Measurements from ENCODE around the gene CHD9. TPM values are rescaled to one million over a fixed set of nuclear protein-coding genes. Genes with fewer than 3 reads are reported as not detected.
A peak's percentile ranks its signal among the peaks of the same experiment; 100 is the strongest.
"Not testable (repeated sequence)": the region's sequence is repeated elsewhere in the genome, so short reads cannot be mapped to it uniquely, and the experiment has no call there.

CHD9 gene
- total RNA-seq, 1 experiment from 2014 or later, result 15.2 TPM

- peak; percentile 40 for DNase-seq (ENCODE audit: low spot score)
Observed at GRCh38 chr16:53048139-53048915, 6.5 kb upstream of the CHD9 start.

GRCh38 chr16:53051255-53051654, 3.5 kb upstream of the CHD9 start:
- DNase-seq (ENCODE audit: low spot score), result not testable (repeated sequence)

GRCh38 chr16:53052519-53053501, 2.0 kb upstream of the CHD9 start, which contains the start of gene CHD9NB:
Gene CHD9NB, minus strand, starts transcription at chr16:53052897. Its CDS starts 8,739 bp downstream, at chr16:53044158.
- peak; percentile 74 for DNase-seq (ENCODE audit: low spot score)

- no peak for DNase-seq (ENCODE audit: low spot score)
Observed at GRCh38 chr16:53053967-53054669, 673 bp upstream of the CHD9 start.

GRCh38 chr16:53055541-53056391, 975 bp downstream of the CHD9 start:
- DNase-seq (ENCODE audit: low spot score), result peak; percentile 68

GRCh38 chr16:53056392-53056881, 1.6 kb downstream of the CHD9 start:
- no peak for DNase-seq (ENCODE audit: low spot score)

GRCh38 chr16:53057658-53058057, 2.9 kb downstream of the CHD9 start:
- DNase-seq (ENCODE audit: low spot score), result no peak

- no peak for DNase-seq (ENCODE audit: low spot score)
Observed at GRCh38 chr16:53058441-53058840, 3.6 kb downstream of the CHD9 start.

- no peak for DNase-seq (ENCODE audit: low spot score)
Observed at GRCh38 chr16:53058882-53059281, 4.1 kb downstream of the CHD9 start.

GRCh38 chr16:53059672-53060071, 4.9 kb downstream of the CHD9 start:
- no peak for DNase-seq (ENCODE audit: low spot score)

- no peak for DNase-seq (ENCODE audit: low spot score)
Observed at GRCh38 chr16:53061256-53061655, 6.5 kb downstream of the CHD9 start.

GRCh38 chr16:53061701-53062159, 6.9 kb downstream of the CHD9 start:
- peak; percentile 74 for DNase-seq (ENCODE audit: low spot score)

GRCh38 chr16:53064081-53064578, 9.3 kb downstream of the CHD9 start:
- no peak for DNase-seq (ENCODE audit: low spot score)

- no peak for DNase-seq (ENCODE audit: low spot score)
Observed at GRCh38 chr16:53065461-53066061, 10.8 kb downstream of the CHD9 start.

- no peak for DNase-seq (ENCODE audit: low spot score)
Observed at GRCh38 chr16:53067675-53068074, 12.9 kb downstream of the CHD9 start.

- DNase-seq (ENCODE audit: low spot score), result no peak
Observed at GRCh38 chr16:53068423-53068833, 13.6 kb downstream of the CHD9 start.

- DNase-seq (ENCODE audit: low spot score), result no peak
Observed at GRCh38 chr16:53069772-53070171, 15.0 kb downstream of the CHD9 start.

GRCh38 chr16:53071748-53072301, 17.0 kb downstream of the CHD9 start:
- DNase-seq (ENCODE audit: low spot score), result no peak

- DNase-seq (ENCODE audit: low spot score), result no peak
Observed at GRCh38 chr16:53073022-53073421, 18.2 kb downstream of the CHD9 start.
